ENCODE data around the gene FAM76A.
"Not testable (repeated sequence)": the region's sequence is repeated elsewhere in the genome, so short reads cannot be mapped to it uniquely, and the experiment has no call there.

- not testable (repeated sequence) for TF ChIP-seq CTCF, POLR2A (IDR thresholded peaks at IDR 0.05)
Measured at GRCh38 chr1:27790270-27790669, 64.5 kb downstream of the FAM76A start.

Measured in prostate gland (tissue), 2 donors.